ENCODE data around the gene BTBD18. TPM values are rescaled to one million over a fixed set of nuclear protein-coding genes. Genes with fewer than 3 reads are reported as not detected.
A peak's percentile ranks its signal among the peaks of the same experiment; 100 is the strongest.

Gene BTBD18
- total RNA-seq (2014; rRNA removed; shearing (Covaris generic)): not detected in 2 replicates
- not detected in 2 replicates for polyA plus RNA-seq (2014; cell fraction: nucleus; rRNA removed)

- peak; percentile 52 for DNase-seq (ENCODE audit: extremely low read depth, low read depth)
These were observed at the start of gene BTBD18 for GRCh38 chr11:57751676-57752253. Gene BTBD18, minus strand, starts transcription at chr11:57751819. Its CDS starts 631 bp downstream, at chr11:57751188.

- no peak for DNase-seq (ENCODE audit: extremely low read depth, low read depth)
These were observed 49.5 kb upstream of the BTBD18 start for GRCh38 chr11:57801183-57801485.

- peak; percentile 59 for DNase-seq (ENCODE audit: extremely low read depth, low read depth)
These were observed 49.0 kb upstream of the BTBD18 start for GRCh38 chr11:57800444-57801182.

GRCh38 chr11:57798905-57799559 lies 47.4 kb upstream of the BTBD18 start:
- no peak for DNase-seq (ENCODE audit: extremely low read depth, low read depth)

GRCh38 chr11:57793351-57794115 lies 41.9 kb upstream of the BTBD18 start:
- no peak for DNase-seq (ENCODE audit: extremely low read depth, low read depth)

- no peak for DNase-seq (ENCODE audit: extremely low read depth, low read depth)
These were observed 41.3 kb upstream of the BTBD18 start for GRCh38 chr11:57792870-57793269.

GRCh38 chr11:57792060-57792541 lies 40.5 kb upstream of the BTBD18 start:
- DNase-seq (ENCODE audit: extremely low read depth, low read depth): no peak

- no peak for DNase-seq (ENCODE audit: extremely low read depth, low read depth)
These were observed 39.9 kb upstream of the BTBD18 start for GRCh38 chr11:57791321-57792059.

- DNase-seq (ENCODE audit: extremely low read depth, low read depth): no peak
These were observed 37.1 kb upstream of the BTBD18 start for GRCh38 chr11:57788703-57789088.

GRCh38 chr11:57787920-57788702 lies 36.5 kb upstream of the BTBD18 start:
- DNase-seq (ENCODE audit: extremely low read depth, low read depth): no peak

GRCh38 chr11:57787006-57787604 lies 35.5 kb upstream of the BTBD18 start:
- no peak for DNase-seq (ENCODE audit: extremely low read depth, low read depth)

GRCh38 chr11:57786436-57786835 lies 34.8 kb upstream of the BTBD18 start:
- DNase-seq (ENCODE audit: extremely low read depth, low read depth): no peak

GRCh38 chr11:57785072-57785471 lies 33.5 kb upstream of the BTBD18 start:
- no peak for DNase-seq (ENCODE audit: extremely low read depth, low read depth)

- DNase-seq (ENCODE audit: extremely low read depth, low read depth): no peak
These were observed 29.9 kb upstream of the BTBD18 start for GRCh38 chr11:57781529-57781943.

- DNase-seq (ENCODE audit: extremely low read depth, low read depth): no peak
These were observed 27.7 kb upstream of the BTBD18 start for GRCh38 chr11:57779276-57779675.

GRCh38 chr11:57778318-57779037 lies 26.9 kb upstream of the BTBD18 start:
- peak; percentile 83 for DNase-seq (ENCODE audit: extremely low read depth, low read depth)

- no peak for DNase-seq (ENCODE audit: extremely low read depth, low read depth)
These were observed 26.3 kb upstream of the BTBD18 start for GRCh38 chr11:57777969-57778317.

- no peak for DNase-seq (ENCODE audit: extremely low read depth, low read depth)
These were observed 25.1 kb upstream of the BTBD18 start for GRCh38 chr11:57776577-57777210.
